Tibial nerve (tissue), 4 donors: ENCODE results near the gene DISC1. TPM values are rescaled to one million over a fixed set of nuclear protein-coding genes. Genes with fewer than 3 reads are reported as not detected.

Experiments
- DNase-seq, 2 donors: peaks; one replicate each; pipeline ENCODE4 v3.0.0-alpha.2; 2019; ENCODE audit warnings: low spot score in 2 of 2
- H3K27ac ChIP-seq, 4 donors: fragments of 200-600 bp; sonication (generic) in 3 of 4; one replicate each; pipeline ENCODE4 v1.5.1; 2017 to 2019; ENCODE audit warnings: mild to moderate bottlenecking in 1 of 4
- H3K27me3 ChIP-seq, 2 donors: fragments of 200-600 bp; sonication (generic) in 1 of 2; one replicate each; pipeline versions ENCODE4 v1.5.1 to v1.6.0; 2017 to 2019
- H3K36me3 ChIP-seq, 3 donors: fragments of 200-600 bp; sonication (generic); one replicate each; pipeline ENCODE4 v1.5.1; 2018 to 2019
- H3K4me1 ChIP-seq, 4 donors: fragments of 200-600 bp; sonication (generic) in 3 of 4; one replicate each; pipeline ENCODE4 v1.5.1; 2017 to 2019
- H3K4me3 ChIP-seq, 4 donors: fragments of 200-600 bp; sonication (generic) in 3 of 4; one replicate each; pipeline ENCODE4 v1.5.1; 2017 to 2019; ENCODE audit warnings: mild to moderate bottlenecking in 1 of 4, moderate library complexity in 1 of 4
- H3K9me3 ChIP-seq, 4 donors: fragments of 200-600 bp; sonication (generic) in 3 of 4; one replicate each; pipeline ENCODE4 v1.5.1; 2017 to 2019
- CTCF ChIP-seq, 5 experiments: fragments of 200-600 bp in 3 of 5; fragments of 450-650 bp in 2 of 5; sonication (generic) in 3 of 5; IDR thresholded peaks; one replicate each; pipeline ENCODE4 v1.5.1; 2016 to 2019; ENCODE audit warnings: antibody characterized with exemption in 5 of 5, mild to moderate bottlenecking in 3 of 5, moderate library complexity in 2 of 5
- EP300 ChIP-seq, 2 donors: sonication (generic); formaldehyde crosslinking; IDR thresholded peaks; one replicate each; pipeline ENCODE4 v1.6.1; 2017; ENCODE audit warnings: antibody characterized with exemption in 2 of 2, mild to moderate bottlenecking in 1 of 2
- POLR2A ChIP-seq, 2 donors: fragments of 450-650 bp; IDR thresholded peaks; one replicate each; pipeline ENCODE4 v1.6.1; 2017; ENCODE audit warnings: antibody characterized with exemption in 2 of 2, mild to moderate bottlenecking in 2 of 2, moderate library complexity in 2 of 2
- WGBS, 2 donors: methylation state at CpG; one replicate each; pipeline ENCODE4 v1.1.5; 2018; 5-methylcytosine and 5-hydroxymethylcytosine counted together
- total RNA-seq, 4 donors: library from RNA; depleted of rRNA; stranded (reverse); fragments of >200 nt; gene quantifications; one replicate each; pipeline ENCODE4 v1.1.0, GENCODE V29; 2016

The DISC1 gene
- total RNA-seq, 4 donors from 2014 or later: 29.9 to 39.0 (median 32.7) TPM

DNA sequence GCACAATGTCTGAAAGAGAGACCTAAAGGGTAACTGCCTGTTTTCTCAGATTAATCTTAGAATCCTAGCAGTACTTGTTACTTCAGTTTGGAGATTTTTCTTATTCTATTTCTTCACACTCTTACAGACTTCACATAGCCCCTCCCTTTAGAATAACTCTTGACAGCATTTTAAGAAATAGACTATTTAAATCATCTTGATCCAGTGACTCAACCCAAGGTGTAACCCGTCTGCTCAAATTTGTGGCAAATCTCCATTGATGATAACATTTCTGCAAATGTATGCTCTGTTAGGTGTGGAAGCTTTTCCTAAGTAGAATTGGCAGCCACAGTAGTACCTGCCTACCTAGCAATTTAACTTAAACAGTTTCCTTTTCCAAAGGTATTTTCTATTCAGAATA is 391.2 kb downstream of the DISC1 start:
- Histone ChIP-seq H3K4me3 (no peak overlapping the region), H3K4me1 (peaks cover 0 to 12% (median 0%) of the 10 kb centered on the region in 4 donors), H3K9me3 (no peaks in the 10 kb centered on the region), H3K36me3 (no peaks in the 10 kb centered on the region), H3K27me3 (no peaks in the 10 kb centered on the region), H3K27ac (no peak overlapping the region)
- no peak for DNase-seq
- TF ChIP-seq POLR2A (IDR thresholded peaks at IDR 0.05) (no peak), EP300 (IDR thresholded peaks at IDR 0.05) (no peak), CTCF (IDR thresholded peaks at IDR 0.05) (no peak)
- WGBS, 2 donors: 87 to 88% methylated on average over 1 of the region's 1 CpG

DNA sequence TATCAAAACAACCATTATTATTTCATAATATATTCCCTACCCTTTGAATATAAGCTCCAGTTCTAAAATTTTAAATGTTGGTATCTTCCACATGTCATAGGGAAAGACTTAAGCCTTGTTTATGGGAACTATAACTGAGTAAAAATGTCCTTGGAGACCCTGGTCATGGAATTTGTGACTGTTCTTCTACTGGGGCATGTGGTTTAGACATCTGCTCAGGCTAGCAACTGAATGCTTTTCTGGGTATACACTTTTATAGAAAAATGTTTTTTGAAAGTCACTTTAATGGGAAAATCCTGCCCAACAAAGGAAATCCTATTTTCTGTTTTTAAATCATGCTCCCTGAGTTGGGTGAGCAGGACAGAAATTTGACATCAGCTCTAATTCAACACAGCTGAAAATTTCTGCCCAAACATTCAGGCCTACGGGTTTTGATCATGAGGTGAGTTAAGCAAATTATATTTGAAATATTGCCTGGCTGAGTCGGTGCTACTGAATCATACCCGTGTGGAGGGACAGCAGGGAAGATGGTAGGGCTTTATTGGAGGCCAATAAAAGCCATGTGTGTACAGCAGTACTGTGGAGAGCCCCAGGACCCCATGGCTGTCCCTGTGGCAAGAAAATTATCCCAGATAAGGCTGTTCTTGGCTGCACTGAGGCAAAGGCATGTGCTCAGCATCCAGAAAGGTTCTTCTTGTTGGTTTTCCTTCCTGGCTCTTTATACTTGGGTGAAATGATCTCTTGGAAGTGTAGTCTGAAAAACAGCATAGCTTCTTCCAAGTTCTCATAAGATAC is 391.8 kb downstream of the DISC1 start:
- H3K9me3 ChIP-seq: no peaks in the 10 kb centered on the region
- H3K4me3 ChIP-seq: no peak overlapping the region
- no peak for TF ChIP-seq POLR2A (IDR thresholded peaks at IDR 0.05)
- TF ChIP-seq CTCF (IDR thresholded peaks at IDR 0.05): no peak
- no peak for TF ChIP-seq EP300 (IDR thresholded peaks at IDR 0.05)
- H3K4me1 ChIP-seq: peaks cover 0 to 5% (median 0%) of the 10 kb centered on the region in 4 donors
- 56 to 58% methylated on average over 3 of the region's 3 CpGs for WGBS, 2 donors
- no peaks in the 10 kb centered on the region for H3K27me3 ChIP-seq
- H3K27ac ChIP-seq: no peak overlapping the region
- DNase-seq: no peak
- no peaks in the 10 kb centered on the region for H3K36me3 ChIP-seq

DNA sequence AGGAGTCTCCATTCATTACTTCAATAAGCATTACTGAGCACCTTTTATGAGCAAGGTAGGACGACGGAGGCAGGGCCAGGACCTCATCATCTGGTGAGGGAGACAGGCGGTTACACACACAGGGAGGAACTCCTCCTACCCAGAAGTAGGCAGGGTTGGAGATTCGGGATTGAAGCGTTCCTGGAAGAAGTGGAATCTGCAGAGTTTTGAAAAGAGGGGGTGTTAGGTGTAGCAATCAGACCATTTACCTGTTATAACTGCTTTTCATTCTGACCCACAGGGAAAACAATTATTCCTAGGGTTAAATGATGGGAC is 392.4 kb downstream of the DISC1 start:
- Histone ChIP-seq H3K4me3 (no peak overlapping the region), H3K36me3 (no peaks in the 10 kb centered on the region), H3K9me3 (no peaks in the 10 kb centered on the region), H3K27ac (no peak overlapping the region), H3K4me1 (no peaks in the 10 kb centered on the region), H3K27me3 (no peaks in the 10 kb centered on the region)
- 81 to 86% methylated on average over 5 of the region's 5 CpGs for WGBS, 2 donors
- TF ChIP-seq CTCF (IDR thresholded peaks at IDR 0.05): no peak
- TF ChIP-seq EP300 (IDR thresholded peaks at IDR 0.05): no peak
- TF ChIP-seq POLR2A (IDR thresholded peaks at IDR 0.05): no peak
- no peak for DNase-seq

- TF ChIP-seq POLR2A (IDR thresholded peaks at IDR 0.05): no peak
- no peak for TF ChIP-seq EP300 (IDR thresholded peaks at IDR 0.05)
- Histone ChIP-seq H3K27ac (no peak overlapping the region), H3K4me1 (no peaks in the 10 kb centered on the region), H3K27me3 (no peaks in the 10 kb centered on the region), H3K4me3 (no peak overlapping the region), H3K36me3 (no peaks in the 10 kb centered on the region), H3K9me3 (no peaks in the 10 kb centered on the region)
- 45 to 96% methylated on average over 1 of the region's 1 CpG for WGBS, 2 donors
- DNase-seq: no peak
Measured at GRCh38 chr1:232020352-232020751, 393.8 kb downstream of the DISC1 start.

- Histone ChIP-seq H3K4me1 (no peaks in the 10 kb centered on the region), H3K36me3 (peaks cover 0 to 21% (median 0%) of the 10 kb centered on the region in 3 donors), H3K27ac (peak overlapping the region in 3 of 4 donors; percentile 22 to 56 (median 52)), H3K27me3 (no peaks in the 10 kb centered on the region), H3K4me3 (no peak overlapping the region), H3K9me3 (no peaks in the 10 kb centered on the region)
- 40 to 66% methylated on average over 4 of the region's 4 CpGs for WGBS, 2 donors
- TF ChIP-seq CTCF (IDR thresholded peaks at IDR 0.05) (no peak), EP300 (IDR thresholded peaks at IDR 0.05) (no peak), POLR2A (IDR thresholded peaks at IDR 0.05) (no peak)
- no peak for DNase-seq
Measured at GRCh38 chr1:232029315-232029714, 402.7 kb downstream of the DISC1 start.
